Transverse colon (tissue), 4 donors: ENCODE results near the gene SHLD1. TPM values are rescaled to one million over a fixed set of nuclear protein-coding genes. Genes with fewer than 3 reads are reported as not detected.

Experiments used
- DNase-seq: peaks from one replicate; pipeline ENCODE4 v3.0.0-alpha.2; 2019
- H3K27ac ChIP-seq, 4 donors: fragments of 200-600 bp; sonication (generic); 2 replicates each; pipeline ENCODE4 v1.5.1; 2016 to 2018; ENCODE audit warnings: inconsistent platforms in 4 of 4
- H3K27me3 ChIP-seq: fragments of 200-600 bp; sonication (generic); 2 replicates; pipeline ENCODE4 v1.5.1; 2017; ENCODE audit warnings: inconsistent platforms
- H3K36me3 ChIP-seq, 4 donors: fragments of 200-600 bp; sonication (generic); 2 replicates each; pipeline ENCODE4 v1.5.1; 2017 to 2019; ENCODE audit warnings: inconsistent platforms in 4 of 4
- H3K4me1 ChIP-seq, 4 donors: fragments of 200-600 bp; sonication (generic); 2 replicates each; pipeline ENCODE4 v1.5.1; 2017 to 2020; ENCODE audit warnings: inconsistent platforms in 4 of 4
- H3K4me3 ChIP-seq, 4 donors: fragments of 200-600 bp; sonication (generic); 1 replicate in 1 of 4; 2 replicates in 3 of 4; pipeline versions ENCODE4 v1.5.1 to v1.6.1; 2017 to 2019; ENCODE audit warnings: inconsistent platforms in 4 of 4
- H3K9me3 ChIP-seq, 2 donors: fragments of 200-600 bp; sonication (generic); 2 replicates each; pipeline ENCODE4 v1.5.1; 2017 to 2019; ENCODE audit warnings: inconsistent platforms in 2 of 2
- CTCF ChIP-seq, 5 experiments: fragments of 200-600 bp in 3 of 5; fragments of 450-650 bp in 2 of 5; sonication (generic) in 3 of 5; IDR thresholded peaks; 1 replicate in 2 of 5; 2 replicates in 3 of 5; pipeline ENCODE4 v1.5.1; 2016 to 2017; ENCODE audit warnings: antibody characterized with exemption in 5 of 5, inconsistent platforms in 3 of 5, mild to moderate bottlenecking in 2 of 5, moderate library complexity in 1 of 5
- EP300 ChIP-seq: sonication (generic); formaldehyde crosslinking; IDR thresholded peaks from one replicate; pipeline ENCODE4 v1.6.1; 2017; ENCODE audit warnings: antibody characterized with exemption, low read depth
- POLR2A ChIP-seq: fragments of 450-650 bp; IDR thresholded peaks from one replicate; pipeline ENCODE4 v1.6.1; 2016; ENCODE audit warnings: antibody characterized with exemption, mild to moderate bottlenecking, moderate library complexity
- POLR2AphosphoS5 ChIP-seq, 3 donors: sonication (generic); formaldehyde crosslinking; IDR thresholded peaks; one replicate each; pipeline ENCODE4 v1.6.1; 2016; ENCODE audit warnings: antibody characterized with exemption in 3 of 3
- WGBS, 2 donors: methylation state at CpG; one replicate each; pipeline ENCODE4 v1.1.5; 2018; ENCODE audit warnings: low coverage in 1 of 2; 5-methylcytosine and 5-hydroxymethylcytosine counted together
- in situ Hi-C, 4 donors: fragments of 200-750 bp; cut with MboI; loops; one replicate each; pipeline versions ENCODE4 v1.15.0 to v1.15.1; 2017; ENCODE audit warnings: low sequenced_read_pairs in 3 of 4, low pct_ligation_motif_present in 1 of 4, low pct_unique_long_range_greater_than_20kb in 1 of 4
- intact Hi-C: fragments of 100-400 bp; cut with DNase I; formaldehyde crosslinking; loops from one replicate; pipeline ENCODE4 v1.15.1; 2023; ENCODE audit warnings: low total_unique reads
- total RNA-seq, 4 donors: library from RNA; depleted of rRNA; stranded (reverse); fragments of >200 nt; gene quantifications; one replicate each; pipeline ENCODE4 v1.1.0, GENCODE V29; 2016

Gene SHLD1
- total RNA-seq, 4 donors from 2014 or later: 3.0 to 43.8 (median 6.8) TPM; not detected in 1

DNA sequence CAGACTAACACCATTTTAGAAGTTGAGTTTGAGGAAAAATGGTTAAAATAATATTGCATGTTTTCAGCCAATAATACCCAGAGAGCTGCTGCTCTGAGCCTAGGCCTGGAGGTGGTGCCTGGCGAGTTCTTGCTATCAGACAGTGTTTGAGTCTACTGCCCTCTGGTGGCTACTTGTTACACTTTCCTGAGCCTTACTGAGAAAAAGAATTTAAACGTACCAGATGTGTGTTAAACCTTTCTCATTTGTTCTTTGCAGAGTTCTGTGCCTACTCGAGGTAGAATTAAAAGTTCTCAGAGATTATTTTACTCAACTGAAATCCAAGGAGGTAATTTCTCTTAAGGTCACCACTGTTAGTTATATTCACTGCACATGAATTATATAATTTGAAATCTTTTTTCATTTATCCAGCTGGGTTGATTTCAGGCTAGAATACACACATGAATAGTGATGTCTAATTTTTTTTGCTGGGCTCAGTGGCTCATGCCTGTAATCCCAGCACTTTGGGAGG is 38.2 kb downstream of the SHLD1 start:
- Histone ChIP-seq H3K36me3 (no peaks in the 10 kb centered on the region), H3K9me3 (no peaks in the 10 kb centered on the region), H3K4me3 (no peak overlapping the region), H3K27me3 (no peaks in the 10 kb centered on the region), H3K4me1 (peaks cover 0 to 24% (median 5%) of the 10 kb centered on the region in 4 donors), H3K27ac (no peak overlapping the region)
- 0% methylated on average over 3 of the region's 3 CpGs for WGBS, 2 donors
- peak; percentile 80 for DNase-seq
- no peak for TF ChIP-seq POLR2AphosphoS5 (IDR thresholded peaks at IDR 0.05)
- peak; percentile 85 to 92 (median 90) for TF ChIP-seq CTCF (IDR thresholded peaks at IDR 0.05)
- TF ChIP-seq EP300: no peak
- TF ChIP-seq POLR2A: no peak
- in situ Hi-C loops: loop anchor here (5.0 to 25.0 kb wide), 3 partner anchors 216 to 264 kb away; no protein-coding TSS in a partner anchor
- intact Hi-C loops: loop anchor here (2.0 to 5.0 kb wide), 2 partner anchors 221 to 260 kb away; no protein-coding TSS in a partner anchor

GRCh38 chr20:5789827-5790226 is 39.6 kb downstream of the SHLD1 start:
- Histone ChIP-seq H3K27me3 (no peaks in the 10 kb centered on the region), H3K4me3 (no peak overlapping the region), H3K9me3 (no peaks in the 10 kb centered on the region), H3K27ac (no peak overlapping the region), H3K4me1 (peaks cover 0 to 19% (median 5%) of the 10 kb centered on the region in 4 donors), H3K36me3 (no peaks in the 10 kb centered on the region)
- no peak for DNase-seq
- TF ChIP-seq CTCF (IDR thresholded peaks at IDR 0.05) (no peak), POLR2AphosphoS5 (IDR thresholded peaks at IDR 0.05) (no peak), EP300 (no peak), POLR2A (no peak)
- in situ Hi-C loops (loop anchor here (5.0 to 25.0 kb wide), 4 partner anchors 218 to 265 kb away; no protein-coding TSS in a partner anchor), intact Hi-C loops (loop anchor here (2.0 to 5.0 kb wide), 2 partner anchors 223 to 261 kb away; no protein-coding TSS in a partner anchor)
- 84% methylated on average over 2 of the region's 2 CpGs; no CpG with 5 or more reads in 1 of the 2 donors for WGBS, 2 donors

GRCh38 chr20:5793916-5794315 is 43.7 kb downstream of the SHLD1 start:
- peaks cover 3 to 18% (median 9%) of the 10 kb centered on the region in 4 donors for H3K4me1 ChIP-seq
- TF ChIP-seq POLR2AphosphoS5 (IDR thresholded peaks at IDR 0.05) (no peak), POLR2A (no peak), EP300 (no peak)
- 43 to 79% methylated on average over 1 to 2 of the region's 2 CpGs for WGBS, 2 donors
- no peaks in the 10 kb centered on the region for H3K27me3 ChIP-seq
- no peak for DNase-seq
- H3K4me3 ChIP-seq: no peak overlapping the region
- intact Hi-C loops (no loop called here), in situ Hi-C loops (loop anchor here in 3 of 4 donors (5.0 to 25.0 kb wide), 2 partner anchors 232 to 237 kb away; no protein-coding TSS in a partner anchor)
- no peaks in the 10 kb centered on the region for H3K9me3 ChIP-seq
- H3K36me3 ChIP-seq: no peaks in the 10 kb centered on the region
- no peak overlapping the region for H3K27ac ChIP-seq

DNA sequence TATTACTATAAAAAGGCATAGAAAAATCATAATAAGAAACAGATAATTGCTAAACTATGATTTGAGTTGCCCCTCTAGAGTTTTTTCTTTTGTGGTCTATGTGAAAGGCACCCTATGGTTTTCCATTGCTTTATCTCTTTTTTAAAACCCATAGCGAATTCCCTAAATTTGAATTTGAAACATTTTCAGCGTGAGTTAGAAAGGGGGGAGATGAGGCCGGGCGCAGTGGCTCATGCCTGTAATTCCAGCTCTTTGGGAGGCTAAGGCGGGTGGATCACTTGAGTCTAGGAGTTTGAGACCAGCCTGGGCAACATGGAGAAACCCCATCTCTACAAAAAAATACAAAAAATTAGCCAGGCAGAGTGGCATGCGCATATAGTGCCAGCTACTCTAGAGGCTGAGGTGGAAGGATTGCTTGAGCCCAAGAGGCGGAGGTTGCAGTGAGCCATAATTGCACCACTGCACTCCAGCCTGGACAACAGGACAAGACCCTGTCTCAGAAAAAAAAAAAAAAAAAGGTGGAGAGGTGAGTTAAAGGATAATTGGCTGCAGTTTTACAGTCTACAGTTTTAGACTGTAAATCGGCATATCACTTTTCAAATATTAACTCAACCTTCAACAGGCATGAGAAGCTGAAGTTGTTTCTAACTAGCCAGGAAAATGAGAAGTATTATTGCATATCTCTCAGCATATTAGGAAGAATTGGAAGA is 46.3 kb downstream of the SHLD1 start:
- H3K9me3 ChIP-seq: no peaks in the 10 kb centered on the region
- H3K36me3 ChIP-seq: no peaks in the 10 kb centered on the region
- TF ChIP-seq CTCF (IDR thresholded peaks at IDR 0.05) (no peak), POLR2A (no peak), POLR2AphosphoS5 (IDR thresholded peaks at IDR 0.05) (no peak), EP300 (no peak)
- peaks cover 3 to 18% (median 9%) of the 10 kb centered on the region in 4 donors for H3K4me1 ChIP-seq
- WGBS, 2 donors: 80 to 82% methylated on average over 7 to 8 of the region's 8 CpGs
- H3K4me3 ChIP-seq: no peak overlapping the region
- in situ Hi-C loops (loop anchor here in 2 of 4 donors (25.0 kb wide), 1 partner anchor 234 kb away; no protein-coding TSS in a partner anchor), intact Hi-C loops (no loop called here)
- DNase-seq: no peak
- peak overlapping the region in 3 of 4 donors; percentile 22 to 63 (median 25) for H3K27ac ChIP-seq
- no peaks in the 10 kb centered on the region for H3K27me3 ChIP-seq
